GM23338 (cell line): Measurements from ENCODE around the gene C12orf43. TPM values are rescaled to one million over a fixed set of nuclear protein-coding genes. Genes with fewer than 3 reads are reported as not detected.
"Not testable (repeated sequence)": the region's sequence is repeated elsewhere in the genome, so short reads cannot be mapped to it uniquely, and the experiment has no call there.

Experiments
- ATAC-seq: fragments of 200-7000 bp; cut with Tn5 transposase; 3 replicates; pipeline ENCODE4 v1.9.1; 2020
- DNase-seq: peaks from one replicate; pipeline ENCODE4 v3.0.0-alpha.2; 2015; ENCODE audit warnings: low spot score
- H2AFZ ChIP-seq: fragments of 200-600 bp; sonication (generic); 2 replicates; pipeline ENCODE4 v1.8.0; 2016; ENCODE audit warnings: antibody characterized with exemption, mild to moderate bottlenecking, moderate library complexity
- H3F3A ChIP-seq: fragments of 200-600 bp; sonication (generic); replicated peaks from 2 replicates; pipeline ENCODE4 v1.8.0; 2017; ENCODE audit warnings: antibody characterized with exemption, mixed run types, low read depth
- H3K27ac ChIP-seq: fragments of 200-600 bp; sonication (generic); 2 replicates; pipeline ENCODE4 v1.6.1; 2016; ENCODE audit warnings: low read depth
- H3K27me3 ChIP-seq: fragments of 200-600 bp; sonication (generic); 2 replicates; pipeline ENCODE4 v1.8.0; 2016; ENCODE audit warnings: mild to moderate bottlenecking, mixed run types, moderate library complexity; ENCODE audit not compliant: insufficient read depth
- H3K36me3 ChIP-seq: fragments of 200-600 bp; sonication (generic); 2 replicates; pipeline ENCODE4 v1.8.0; 2016; ENCODE audit warnings: mild to moderate bottlenecking; ENCODE audit not compliant: insufficient read depth
- H3K4me1 ChIP-seq: fragments of 200-600 bp; sonication (generic); 2 replicates; pipeline ENCODE4 v1.8.0; 2016; ENCODE audit warnings: mild to moderate bottlenecking, moderate library complexity; ENCODE audit not compliant: insufficient read depth
- H3K4me2 ChIP-seq: fragments of 200-600 bp; sonication (generic); 2 replicates; pipeline ENCODE4 v1.7.1; 2017; ENCODE audit warnings: mixed run types
- H3K4me3 ChIP-seq: fragments of 200-600 bp; sonication (generic); 2 replicates; pipeline ENCODE4 v1.6.1; 2016; ENCODE audit warnings: mixed run types
- H3K79me2 ChIP-seq: fragments of 200-600 bp; sonication (generic); replicated peaks from 2 replicates; pipeline ENCODE4 v1.8.0; 2017; ENCODE audit warnings: mild to moderate bottlenecking; ENCODE audit not compliant: insufficient read depth
- H3K9me2 ChIP-seq: fragments of 200-600 bp; sonication (generic); 2 replicates; pipeline ENCODE4 v1.8.0; 2017; ENCODE audit not compliant: insufficient read depth
- H4K20me1 ChIP-seq: fragments of 200-600 bp; sonication (generic); replicated peaks from 2 replicates; pipeline ENCODE4 v1.8.0; 2017; ENCODE audit warnings: mild to moderate bottlenecking; ENCODE audit not compliant: insufficient read depth
- H3K27ac Mint-ChIP-seq: 2 replicates; pipeline ENCODE4 v1.8.0; 2020; ENCODE audit warnings: inconsistent platforms, mild to moderate bottlenecking, moderate library complexity, mixed read lengths
- H3K27me3 Mint-ChIP-seq: 3 replicates; pipeline ENCODE4 v1.8.0; 2022; ENCODE audit warnings: low read depth, mild to moderate bottlenecking, moderate library complexity, mixed read lengths, inconsistent platforms; ENCODE audit not compliant: insufficient read depth, poor library complexity
- H3K36me3 Mint-ChIP-seq: 3 replicates; pipeline ENCODE4 v1.8.0; 2021; ENCODE audit warnings: low read depth, mild to moderate bottlenecking, inconsistent platforms, moderate library complexity, mixed read lengths
- H3K4me1 Mint-ChIP-seq: 3 replicates; pipeline ENCODE4 v1.8.0; 2020; ENCODE audit warnings: mild to moderate bottlenecking, inconsistent platforms, mixed read lengths
- H3K4me3 Mint-ChIP-seq: 3 replicates; pipeline ENCODE4 v1.8.0; 2021; ENCODE audit warnings: moderate library complexity, mild to moderate bottlenecking, inconsistent platforms, mixed read lengths
- H3K9me3 Mint-ChIP-seq: 3 replicates; pipeline ENCODE4 v1.8.0; 2020; ENCODE audit warnings: moderate library complexity, mild to moderate bottlenecking, inconsistent platforms, mixed read lengths
- CREB1 ChIP-seq: fragments of 250-450 bp; sonication (Bioruptor Pico); IDR thresholded peaks from 2 replicates; pipeline ENCODE4 v1.5.0; 2020; ENCODE audit warnings: low read depth, mild to moderate bottlenecking, moderate library complexity
- CTCF ChIP-seq, 2 experiments: fragments of 200-600 bp in 1 of 2; sonication (generic) in 1 of 2; conservative IDR thresholded peaks; 2 replicates each; pipeline versions ENCODE4 v1.5.1 to v1.6.1; 2016 to 2017; ENCODE audit warnings: antibody characterized with exemption in 2 of 2, low read depth in 2 of 2, mild to moderate bottlenecking in 2 of 2, moderate library complexity in 1 of 2
- EZH2 ChIP-seq: fragments of 200-600 bp; sonication (generic); IDR thresholded peaks from one replicate; pipeline ENCODE4 v1.8.0; 2017; ENCODE audit warnings: antibody characterized with exemption, mild to moderate bottlenecking, low read depth; ENCODE audit not compliant: unreplicated experiment
- NANOG ChIP-seq: IDR thresholded peaks from 2 replicates; pipeline ENCODE4 v1.6.1; 2016; ENCODE audit warnings: antibody characterized with exemption, borderline replicate concordance
- POLR2AphosphoS5 ChIP-seq: IDR thresholded peaks from 2 replicates; pipeline ENCODE4 v1.6.1; 2016; ENCODE audit warnings: antibody characterized with exemption, low read depth
- REST ChIP-seq: IDR thresholded peaks from one replicate; pipeline ENCODE4 v1.6.1; 2018; ENCODE audit warnings: antibody characterized with exemption; ENCODE audit not compliant: unreplicated experiment
- ZNF114 ChIP-seq: fragments of 250-450 bp; sonication (Bioruptor Pico); IDR thresholded peaks from 2 replicates; pipeline ENCODE4 v1.5.0; 2020; ENCODE audit warnings: mild to moderate bottlenecking, moderate library complexity
- polyA plus RNA-seq: library from polyadenylated mRNA; unstranded; fragments of >200 nt; fragmentation: Nextera tagmentation; extraction: Ambion mirVana; gene quantifications from 2 replicates; pipeline ENCODE4 v1.2.1, GENCODE V29; 2016
- total RNA-seq: library from RNA; depleted of rRNA; stranded (reverse); fragments of >200 nt; shearing (Covaris generic); gene quantifications from 2 replicates; pipeline ENCODE4 v1.2.3, GENCODE V29; 2014

C12orf43 gene
- total and polyA plus RNA-seq, 2 experiments from 2014 or later, result 15.2 to 20.7 TPM

DNA sequence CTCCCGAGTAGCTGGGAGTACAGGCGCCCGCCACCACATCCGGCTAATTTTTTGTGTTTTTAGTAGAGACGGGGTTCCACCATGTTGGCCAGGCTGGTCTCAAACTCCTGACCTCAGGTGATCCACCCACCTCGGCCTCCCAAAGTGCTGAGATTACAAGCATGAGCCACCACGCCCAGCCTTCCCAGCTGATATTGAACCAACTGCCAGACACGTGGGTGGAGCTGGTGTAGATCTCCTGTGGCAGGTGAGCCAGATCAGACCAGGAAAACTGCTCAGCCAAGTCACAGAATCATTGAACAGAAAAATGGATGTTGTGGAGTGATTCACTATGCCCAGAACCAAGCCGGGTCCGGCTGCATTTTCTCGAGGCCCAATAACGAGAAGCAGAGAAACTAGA is 31.1 kb upstream of the C12orf43 start:
- H3K27me3 ChIP-seq, H3K79me2 ChIP-seq, DNase-seq, H3K36me3 ChIP-seq, H3K9me2 ChIP-seq, H4K20me1 ChIP-seq, H3K27me3 Mint-ChIP-seq, H3K36me3 Mint-ChIP-seq, H3K4me1 Mint-ChIP-seq, H3K4me3 ChIP-seq, H3K4me2 ChIP-seq, H3K9me3 Mint-ChIP-seq, H2AFZ ChIP-seq, ATAC-seq, H3K4me3 Mint-ChIP-seq, H3K27ac ChIP-seq, H3K27ac Mint-ChIP-seq, H3K4me1 ChIP-seq, H3F3A ChIP-seq: not testable (repeated sequence)

DNA sequence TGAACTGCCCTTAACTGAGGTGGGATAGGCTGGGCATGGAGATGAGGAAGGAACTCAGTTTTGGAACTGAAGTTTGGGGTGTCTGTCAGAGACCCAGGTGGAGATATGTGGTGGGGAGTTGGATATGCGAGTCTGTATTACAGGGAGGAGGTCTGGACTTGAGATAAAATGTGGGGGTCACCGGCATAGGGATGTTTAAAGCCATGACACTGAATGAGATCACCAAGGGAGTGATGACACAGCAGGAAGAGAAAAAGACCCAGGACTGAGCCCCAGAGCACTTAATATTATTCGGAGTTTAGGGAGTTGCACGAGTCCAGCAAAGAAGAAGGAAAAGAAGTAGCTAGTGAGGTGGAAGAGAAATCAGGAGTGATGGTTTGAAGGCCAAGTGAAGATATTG is 26.8 kb upstream of the C12orf43 start:
- TF ChIP-seq CTCF (conservative IDR thresholded peaks at IDR 0.05; ENCODE audit: low read depth in 2 of 2) (no peak), EZH2 (no peak), NANOG (no peak), POLR2AphosphoS5 (no peak), ZNF114 (CRISPR knock-in tag) (no peak), REST (no peak), CREB1 (CRISPR knock-in tag) (no peak)

More for the DNA sequence above, 26.8 kb upstream of the C12orf43 start:
- Mint-ChIP-seq H3K36me3 (no peaks in the 10 kb centered on the region), H3K9me3 (no peaks in the 10 kb centered on the region), H3K27ac (no peak overlapping the region), H3K27me3 (peaks cover 6% of the 10 kb centered on the region), H3K4me3 (no peak overlapping the region), H3K4me1 (no peaks in the 10 kb centered on the region)
- Histone ChIP-seq H3F3A (no peaks in the 10 kb centered on the region), H2AFZ (no peak overlapping the region), H3K27ac (no peak overlapping the region), H3K36me3 (no peaks in the 10 kb centered on the region), H3K4me3 (no peak overlapping the region), H3K79me2 (no peaks in the 10 kb centered on the region), H3K4me2 (no peak overlapping the region), H3K27me3 (no peaks in the 10 kb centered on the region), H4K20me1 (no peaks in the 10 kb centered on the region), H3K4me1 (no peaks in the 10 kb centered on the region), H3K9me2 (no peaks in the 10 kb centered on the region)
- ATAC-seq (no peak), DNase-seq (no peak)
